Gastrocnemius medialis (tissue), 4 donors: ENCODE results near the gene DCAF5. TPM values are rescaled to one million over a fixed set of nuclear protein-coding genes. Genes with fewer than 3 reads are reported as not detected.

Experiments used
- ATAC-seq, 2 donors: fragments of 150-250 bp; one replicate each; pipeline ENCODE4 v1.9.1; 2016
- DNase-seq, 2 donors: peaks; one replicate each; pipeline ENCODE4 v3.0.0-alpha.2; 2019
- H3K27ac ChIP-seq, 4 donors: fragments of 200-600 bp; sonication (generic); 1 replicate in 1 of 4; 2 replicates in 3 of 4; pipeline ENCODE4 v1.5.1; 2016 to 2018; ENCODE audit warnings: mild to moderate bottlenecking in 2 of 4, moderate library complexity in 1 of 4
- H3K27me3 ChIP-seq, 3 donors: fragments of 200-600 bp; sonication (generic) in 2 of 3; 1 replicate in 1 of 3; 2 replicates in 2 of 3; pipeline versions ENCODE4 v1.5.1 to v1.6.0; 2016 to 2019; ENCODE audit warnings: mild to moderate bottlenecking in 1 of 3, moderate library complexity in 1 of 3
- H3K36me3 ChIP-seq, 2 donors: fragments of 200-600 bp; sonication (generic) in 1 of 2; one replicate each; pipeline ENCODE4 v1.5.1; 2017 to 2018
- H3K4me1 ChIP-seq, 2 donors: fragments of 200-600 bp; sonication (generic) in 1 of 2; one replicate each; pipeline ENCODE4 v1.5.1; 2016 to 2017; ENCODE audit warnings: mild to moderate bottlenecking in 2 of 2
- H3K4me3 ChIP-seq, 4 donors: fragments of 200-600 bp; sonication (generic) in 3 of 4; 1 replicate in 1 of 4; 2 replicates in 3 of 4; pipeline ENCODE4 v1.5.1; 2016 to 2019; ENCODE audit warnings: mild to moderate bottlenecking in 2 of 4
- H3K9me3 ChIP-seq, 3 donors: fragments of 200-600 bp; sonication (generic) in 2 of 3; 1 replicate in 1 of 3; 2 replicates in 2 of 3; pipeline ENCODE4 v1.5.1; 2016 to 2019
- CTCF ChIP-seq, 5 experiments: fragments of 450-650 bp in 3 of 5; fragments of 200-600 bp in 2 of 5; sonication (generic) in 2 of 5; IDR thresholded peaks in 4 of 5; conservative IDR thresholded peaks in 1 of 5; 1 replicate in 4 of 5; 2 replicates in 1 of 5; pipeline ENCODE4 v1.5.1; 2016 to 2019; ENCODE audit warnings: antibody characterized with exemption in 5 of 5, mild to moderate bottlenecking in 3 of 5, moderate library complexity in 3 of 5
- POLR2A ChIP-seq, 2 donors: fragments of 450-650 bp; IDR thresholded peaks; one replicate each; pipeline ENCODE4 v1.6.1; 2017; ENCODE audit warnings: antibody characterized with exemption in 2 of 2, mild to moderate bottlenecking in 2 of 2, moderate library complexity in 2 of 2
- in situ Hi-C, 4 donors: fragments of 200-750 bp; cut with MboI; loops; one replicate each; pipeline versions ENCODE4 v1.15.0 to v1.8.0; 2017; ENCODE audit warnings: low sequenced_read_pairs in 4 of 4
- intact Hi-C: fragments of 100-400 bp; cut with DNase I; formaldehyde crosslinking; loops from one replicate; pipeline ENCODE4 v1.15.1; 2023; ENCODE audit warnings: low total_unique reads
- total RNA-seq, 4 donors: library from RNA; depleted of rRNA; stranded (reverse); fragments of >200 nt; gene quantifications; one replicate each; pipeline versions ENCODE4 v1.1.0 to v1.2.3, GENCODE V29; 2016

The DCAF5 gene
- total RNA-seq, 4 donors from 2014 or later, result 45.9 to 96.6 (median 66.8) TPM

- H3K36me3 ChIP-seq, result peaks cover 0 to 21% of the 10 kb centered on the region in 2 donors
- DNase-seq (no peak), ATAC-seq (no peak)
- intact Hi-C loops (loop anchor here (5.0 kb wide), 1 partner anchor 246 kb away; no protein-coding TSS in a partner anchor), in situ Hi-C loops (loop anchor here in 1 of 4 donors (5.0 kb wide), 1 partner anchor 196 kb away; no protein-coding TSS in a partner anchor)
- TF ChIP-seq CTCF (IDR thresholded peaks at IDR 0.05 in 4 of 5, conservative IDR thresholded peaks at IDR 0.05 in 1 of 5), result no peak
- TF ChIP-seq POLR2A (IDR thresholded peaks at IDR 0.05), result no peak
- no peaks in the 10 kb centered on the region for H3K27me3 ChIP-seq
- H3K4me1 ChIP-seq, result peaks cover 3 to 7% of the 10 kb centered on the region in 2 donors
- no peak overlapping the region for H3K27ac ChIP-seq
- no peak overlapping the region for H3K4me3 ChIP-seq
- H3K9me3 ChIP-seq, result no peaks in the 10 kb centered on the region
Observed at GRCh38 chr14:69108358-69108757, 44.6 kb downstream of the DCAF5 start.

- TF ChIP-seq CTCF (IDR thresholded peaks at IDR 0.05 in 4 of 5, conservative IDR thresholded peaks at IDR 0.05 in 1 of 5), result peak; percentile 50 to 69 (median 65)
- TF ChIP-seq POLR2A (IDR thresholded peaks at IDR 0.05), result no peak
- intact Hi-C loops (loop anchor here (1.0 to 5.0 kb wide), 2 partner anchors 196 to 245 kb away; no protein-coding TSS in a partner anchor), in situ Hi-C loops (loop anchor here in 1 of 4 donors (5.0 kb wide), 1 partner anchor 195 kb away; no protein-coding TSS in a partner anchor)
- peak; percentile 63 to 71 for ATAC-seq
- no peaks in the 10 kb centered on the region for H3K27me3 ChIP-seq
- H3K4me1 ChIP-seq, result peaks cover 3 to 7% of the 10 kb centered on the region in 2 donors
- DNase-seq, result no peak
- peaks cover 0 to 21% of the 10 kb centered on the region in 2 donors for H3K36me3 ChIP-seq
- H3K4me3 ChIP-seq, result no peak overlapping the region
- no peaks in the 10 kb centered on the region for H3K9me3 ChIP-seq
- H3K27ac ChIP-seq, result no peak overlapping the region
Observed at GRCh38 chr14:69107407-69108003, 45.4 kb downstream of the DCAF5 start.

- Histone ChIP-seq H3K4me1 (peaks cover 3 to 7% of the 10 kb centered on the region in 2 donors), H3K9me3 (no peaks in the 10 kb centered on the region), H3K27me3 (no peaks in the 10 kb centered on the region), H3K36me3 (peaks cover 0 to 21% of the 10 kb centered on the region in 2 donors), H3K27ac (no peak overlapping the region), H3K4me3 (no peak overlapping the region)
- in situ Hi-C loops (loop anchor here in 1 of 4 donors (5.0 kb wide), 1 partner anchor 194 kb away; no protein-coding TSS in a partner anchor), intact Hi-C loops (loop anchor here (5.0 kb wide), 1 partner anchor 244 kb away; no protein-coding TSS in a partner anchor)
- ATAC-seq (no peak), DNase-seq (no peak)
- TF ChIP-seq POLR2A (IDR thresholded peaks at IDR 0.05) (no peak), CTCF (IDR thresholded peaks at IDR 0.05 in 4 of 5, conservative IDR thresholded peaks at IDR 0.05 in 1 of 5) (no peak)
Observed at GRCh38 chr14:69106451-69106850, 46.5 kb downstream of the DCAF5 start.

- no peaks in the 10 kb centered on the region for H3K9me3 ChIP-seq
- intact Hi-C loops, result loop anchor here (5.0 kb wide), 1 partner anchor 243 kb away; no protein-coding TSS in a partner anchor
- DNase-seq (no peak), ATAC-seq (no peak)
- no peak overlapping the region for H3K27ac ChIP-seq
- peaks cover 0 to 21% of the 10 kb centered on the region in 2 donors for H3K36me3 ChIP-seq
- H3K27me3 ChIP-seq, result no peaks in the 10 kb centered on the region
- H3K4me1 ChIP-seq, result peaks cover 3 to 7% of the 10 kb centered on the region in 2 donors
- in situ Hi-C loops, result loop anchor here in 1 of 4 donors (5.0 kb wide), 1 partner anchor 193 kb away; no protein-coding TSS in a partner anchor
- H3K4me3 ChIP-seq, result no peak overlapping the region
- TF ChIP-seq CTCF (IDR thresholded peaks at IDR 0.05 in 4 of 5, conservative IDR thresholded peaks at IDR 0.05 in 1 of 5), result no peak
- no peak for TF ChIP-seq POLR2A (IDR thresholded peaks at IDR 0.05)
Observed at GRCh38 chr14:69105326-69105725, 47.6 kb downstream of the DCAF5 start.
